Endodermal cell (in vitro differentiated cells): ENCODE results near the gene PARP9. TPM values are rescaled to one million over a fixed set of nuclear protein-coding genes. Genes with fewer than 3 reads are reported as not detected.
A peak's percentile ranks its signal among the peaks of the same experiment; 100 is the strongest.

Experiments
- DNase-seq: peaks from one replicate; pipeline ENCODE4 v3.0.0-alpha.2; 2017
- H3K27ac ChIP-seq: 2 replicates; pipeline ENCODE4 v1.5.1; 2013; ENCODE audit warnings: mild to moderate bottlenecking, low read depth, low read length, moderate library complexity
- H3K27me3 ChIP-seq: 2 replicates; pipeline ENCODE4 v1.6.1; 2013; ENCODE audit warnings: mild to moderate bottlenecking, low read length, moderate library complexity; ENCODE audit not compliant: insufficient read depth, control insufficient read depth, poor library complexity, severe bottlenecking
- H3K36me3 ChIP-seq: 2 replicates; pipeline ENCODE4 v1.7.0; 2013; ENCODE audit warnings: mild to moderate bottlenecking, low read length, moderate library complexity; ENCODE audit not compliant: control insufficient read depth, insufficient read depth
- H3K4me1 ChIP-seq: one replicate; pipeline ENCODE4 v1.7.0; 2013; ENCODE audit warnings: low read length; ENCODE audit not compliant: control insufficient read depth, insufficient read depth
- H3K4me3 ChIP-seq: 2 replicates; pipeline ENCODE4 v1.5.1; 2013; ENCODE audit warnings: mild to moderate bottlenecking, low read length, moderate library complexity
- H3K9ac ChIP-seq: 2 replicates; pipeline ENCODE4 v1.6.1; 2013; ENCODE audit warnings: mild to moderate bottlenecking, low read length, moderate library complexity; ENCODE audit not compliant: poor library complexity, severe bottlenecking; ENCODE audit errors: extremely low read depth
- H3K9me3 ChIP-seq: 2 replicates; pipeline ENCODE4 v1.6.1; 2013; ENCODE audit warnings: mild to moderate bottlenecking, low read length, moderate library complexity; ENCODE audit not compliant: control insufficient read depth
- H3K27ac Mint-ChIP-seq: 2 replicates; pipeline ENCODE4 v1.8.0; 2020; ENCODE audit warnings: mixed read lengths
- H3K27me3 Mint-ChIP-seq: 2 replicates; pipeline ENCODE4 v1.8.0; 2021; ENCODE audit warnings: mild to moderate bottlenecking, mixed read lengths; ENCODE audit not compliant: insufficient read depth
- H3K36me3 Mint-ChIP-seq: 2 replicates; pipeline ENCODE4 v1.8.0; 2020; ENCODE audit warnings: low read depth, mixed read lengths
- H3K4me1 Mint-ChIP-seq: 2 replicates; pipeline ENCODE4 v1.8.0; 2020; ENCODE audit warnings: mixed read lengths
- H3K4me3 Mint-ChIP-seq: 2 replicates; pipeline ENCODE4 v1.8.0; 2020; ENCODE audit warnings: mild to moderate bottlenecking, moderate library complexity, mixed read lengths
- H3K9me3 Mint-ChIP-seq: 2 replicates; pipeline ENCODE4 v1.8.0; 2020; ENCODE audit warnings: mild to moderate bottlenecking, mixed read lengths
- CTCF ChIP-seq: fragments of 200-600 bp; sonication (generic); conservative IDR thresholded peaks from 2 replicates; pipeline ENCODE4 v1.5.0; 2021; ENCODE audit warnings: antibody characterized with exemption, mild to moderate bottlenecking
- WGBS, 2 experiments: methylation state at CpG; one replicate each; pipeline versions ENCODE4 v1.1.5 to v1.1.7; 2013; ENCODE audit warnings: missing lambda C conversion rate in 2 of 2, mixed read lengths in 1 of 2; ENCODE audit not compliant: insufficient coverage in 1 of 2, insufficient read length in 1 of 2; 5-methylcytosine and 5-hydroxymethylcytosine counted together
- total RNA-seq, 2 donors: library from RNA; stranded (reverse); fragmentation: NEBNext Ultra II Directional in 1 of 2; extraction: Animal tissue kit (Norgen Biotek cat#: 25700) in 1 of 2; gene quantifications; 2 replicates in 1 of 2; 3 replicates in 1 of 2; pipeline ENCODE4 v1.2.1, GENCODE V29; 2021

The PARP9 gene
- total RNA-seq, 2 donors from 2014 or later: 3.7 to 4.3 TPM

GRCh38 chr3:122608916-122609315 lies 44.8 kb upstream of the PARP9 start:
- no peaks in the 10 kb centered on the region for H3K36me3 Mint-ChIP-seq
- H3K4me3 Mint-ChIP-seq: no peak overlapping the region
- H3K27ac ChIP-seq: no peak overlapping the region
- TF ChIP-seq CTCF: no peak
- no peaks in the 10 kb centered on the region for H3K9me3 Mint-ChIP-seq
- H3K27me3 ChIP-seq: no peaks in the 10 kb centered on the region
- H3K4me3 ChIP-seq: no peak overlapping the region
- no peak for DNase-seq
- H3K9ac ChIP-seq: no peak overlapping the region
- no peaks in the 10 kb centered on the region for H3K4me1 ChIP-seq
- H3K27ac Mint-ChIP-seq: no peak overlapping the region
- no peaks in the 10 kb centered on the region for H3K27me3 Mint-ChIP-seq
- H3K36me3 ChIP-seq: no peaks in the 10 kb centered on the region
- whole genome bisulfite sequencing, 2 experiments: 100% methylated on average over 1 of the region's 1 CpG; no CpG with 5 or more reads in 1 of the 2 experiments
- H3K9me3 ChIP-seq: no peaks in the 10 kb centered on the region
- peaks cover 4% of the 10 kb centered on the region for H3K4me1 Mint-ChIP-seq

GRCh38 chr3:122606330-122606729 lies 42.2 kb upstream of the PARP9 start:
- no peak overlapping the region for H3K4me3 Mint-ChIP-seq
- no peaks in the 10 kb centered on the region for H3K36me3 ChIP-seq
- peaks cover 4% of the 10 kb centered on the region for H3K4me1 Mint-ChIP-seq
- H3K9ac ChIP-seq: no peak overlapping the region
- H3K9me3 ChIP-seq: no peaks in the 10 kb centered on the region
- H3K27ac Mint-ChIP-seq: no peak overlapping the region
- no peaks in the 10 kb centered on the region for H3K36me3 Mint-ChIP-seq
- H3K9me3 Mint-ChIP-seq: no peaks in the 10 kb centered on the region
- no peak overlapping the region for H3K4me3 ChIP-seq
- no peaks in the 10 kb centered on the region for H3K4me1 ChIP-seq
- H3K27me3 ChIP-seq: no peaks in the 10 kb centered on the region
- DNase-seq: peak; percentile 50
- no peaks in the 10 kb centered on the region for H3K27me3 Mint-ChIP-seq
- no peak overlapping the region for H3K27ac ChIP-seq
- TF ChIP-seq CTCF: no peak
- 40 to 81% methylated on average over 1 to 4 of the region's 4 CpGs for WGBS, 2 experiments

DNA sequence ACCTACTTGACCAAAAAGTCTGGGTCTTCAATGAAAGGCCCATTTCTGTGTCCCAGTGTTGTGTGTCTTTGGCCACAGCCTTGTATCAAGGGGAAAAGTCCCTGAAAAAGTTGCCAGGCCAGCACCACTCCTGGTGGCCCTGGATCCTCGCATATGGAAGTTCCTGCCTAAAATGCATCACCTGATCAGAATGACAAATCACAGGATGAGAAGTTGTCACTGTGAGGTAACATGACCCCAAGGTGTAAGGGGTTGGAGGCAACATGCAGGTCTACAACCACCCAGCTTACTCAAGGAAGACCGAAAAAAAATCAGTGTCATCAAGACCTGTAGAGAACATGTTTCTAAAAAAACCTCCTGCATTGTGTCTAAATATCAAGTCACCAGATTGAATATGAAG lies 39.0 kb upstream of the PARP9 start:
- Histone ChIP-seq H3K27me3 (no peaks in the 10 kb centered on the region), H3K9ac (no peak overlapping the region), H3K36me3 (no peaks in the 10 kb centered on the region), H3K4me3 (no peak overlapping the region), H3K4me1 (no peaks in the 10 kb centered on the region), H3K9me3 (no peaks in the 10 kb centered on the region), H3K27ac (no peak overlapping the region)
- H3K9me3 Mint-ChIP-seq: no peaks in the 10 kb centered on the region
- H3K4me1 Mint-ChIP-seq: peaks cover 4% of the 10 kb centered on the region
- no peak overlapping the region for H3K27ac Mint-ChIP-seq
- no peak for DNase-seq
- TF ChIP-seq CTCF: no peak
- H3K36me3 Mint-ChIP-seq: no peaks in the 10 kb centered on the region
- no peak overlapping the region for H3K4me3 Mint-ChIP-seq
- H3K27me3 Mint-ChIP-seq: no peaks in the 10 kb centered on the region
- WGBS, 2 experiments: 88% methylated on average over 2 of the region's 2 CpGs; no CpG with 5 or more reads in 1 of the 2 experiments
